Sigmoid colon (tissue), 7 donors: Measurements from ENCODE around the gene NPS. TPM values are rescaled to one million over a fixed set of nuclear protein-coding genes. Genes with fewer than 3 reads are reported as not detected.

Experiments
- DNase-seq: peaks from one replicate; pipeline ENCODE4 v3.0.0-alpha.2; 2019
- H3K27ac ChIP-seq, 4 donors: fragments of 200-600 bp; sonication (generic); one replicate each; pipeline ENCODE4 v1.5.1; 2016 to 2019; ENCODE audit warnings: mild to moderate bottlenecking in 1 of 4
- H3K27me3 ChIP-seq, 3 donors: fragments of 200-600 bp; sonication (generic); one replicate each; pipeline ENCODE4 v1.5.1; 2019; ENCODE audit warnings: mild to moderate bottlenecking in 1 of 3
- H3K36me3 ChIP-seq, 4 donors: fragments of 200-600 bp; sonication (generic); one replicate each; pipeline ENCODE4 v1.5.1; 2016 to 2019
- H3K4me1 ChIP-seq, 4 donors: fragments of 200-600 bp; sonication (generic); one replicate each; pipeline ENCODE4 v1.5.1; 2017 to 2019
- H3K4me3 ChIP-seq, 4 donors: fragments of 200-600 bp; sonication (generic); one replicate each; pipeline ENCODE4 v1.5.1; 2017 to 2019; ENCODE audit warnings: mild to moderate bottlenecking in 2 of 4, moderate library complexity in 1 of 4
- H3K9me3 ChIP-seq, 4 donors: fragments of 200-600 bp in 3 of 4; sonication (generic) in 3 of 4; one replicate each; pipeline versions ENCODE4 v1.5.1 to v1.6.1; 2013 to 2019
- EP300 ChIP-seq, 4 donors: sonication (generic); formaldehyde crosslinking; IDR thresholded peaks; one replicate each; pipeline ENCODE4 v1.6.1; 2017; ENCODE audit warnings: antibody characterized with exemption in 4 of 4
- POLR2A ChIP-seq, 2 donors: fragments of 450-650 bp; IDR thresholded peaks; one replicate each; pipeline ENCODE4 v1.6.1; 2016; ENCODE audit warnings: antibody characterized with exemption in 2 of 2, mild to moderate bottlenecking in 2 of 2, moderate library complexity in 2 of 2
- POLR2AphosphoS5 ChIP-seq, 4 donors: sonication (generic); formaldehyde crosslinking; IDR thresholded peaks; one replicate each; pipeline ENCODE4 v1.6.1; 2017; ENCODE audit warnings: antibody characterized with exemption in 4 of 4
- whole genome bisulfite sequencing, 2 donors: extraction: QIAGEN DNeasy Blood & Tissue Kit; methylation state at CpG; one replicate each; pipeline ENCODE4 v1.1.7; 2013; 5-methylcytosine and 5-hydroxymethylcytosine counted together
- intact Hi-C: fragments of 100-400 bp; cut with DNase I; formaldehyde crosslinking; loops from one replicate; pipeline ENCODE4 v1.15.1; 2023
- polyA plus RNA-seq, 3 donors: library from polyadenylated mRNA; stranded (reverse); fragments of 200-250 nt; gene quantifications; one replicate each; pipeline ENCODE4 v1.2.3, GENCODE V29; 2013
- total RNA-seq, 4 donors: library from RNA; depleted of rRNA; stranded (reverse); fragments of >200 nt; gene quantifications; one replicate each; pipeline ENCODE4 v1.1.0, GENCODE V29; 2016
- TF ChIP-seq, protein P1 (sequence below), 4 experiments: fragments of 450-650 bp in 3 of 4; fragments of 200-600 bp in 1 of 4; IDR thresholded peaks; one replicate each; pipeline ENCODE4 v1.5.1; 2016 to 2019; ENCODE audit warnings: antibody characterized with exemption in 4 of 4, mild to moderate bottlenecking in 3 of 4, moderate library complexity in 2 of 4
- donor health status: healthy with polysubstance abuse.
- donor health status: Bipolar disorder and iron deficiency.
- donor health status: healthy.

Gene NPS
- total and polyA plus RNA-seq, 7 donors, result not detected

DNA sequence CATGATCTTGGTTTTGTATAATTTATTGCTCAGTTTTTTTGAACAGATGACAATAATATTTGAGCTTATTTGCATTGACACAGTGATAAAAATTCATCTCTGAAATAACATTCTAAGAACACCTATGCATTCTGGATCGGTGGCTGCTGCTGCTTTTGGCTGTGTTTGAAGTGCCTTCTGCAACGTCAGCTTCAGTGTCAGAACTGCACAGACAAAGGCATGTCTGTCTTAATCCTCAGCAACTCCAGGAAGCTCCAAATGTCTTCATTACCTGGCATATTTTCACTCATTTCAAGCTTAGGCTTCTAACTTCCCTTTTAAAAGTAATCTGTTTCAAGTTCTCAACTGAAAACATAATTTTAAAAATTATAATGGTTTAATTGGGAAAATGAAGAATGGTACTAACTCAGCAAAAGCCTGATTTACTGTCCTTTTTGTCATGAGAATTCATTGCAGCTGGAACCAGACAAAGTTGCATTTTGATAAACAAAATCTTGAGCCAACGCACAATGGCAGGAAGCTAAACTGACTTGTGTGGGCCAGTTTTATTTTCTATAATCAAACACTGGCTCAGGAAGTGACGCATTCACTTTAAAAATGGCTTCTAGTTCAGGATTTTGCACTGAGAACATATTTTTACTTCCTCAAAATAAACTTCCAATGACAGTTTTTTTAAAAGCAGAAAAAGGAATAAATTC is 38.7 kb downstream of the NPS start:
- intact Hi-C loops, result no loop called here
- H3K27ac ChIP-seq, result no peak overlapping the region
- H3K27me3 ChIP-seq, result no peaks in the 10 kb centered on the region
- TF ChIP-seq POLR2A (IDR thresholded peaks at IDR 0.05) (no peak), POLR2AphosphoS5 (IDR thresholded peaks at IDR 0.05) (no peak), EP300 (IDR thresholded peaks at IDR 0.05) (no peak)
- TF ChIP-seq, protein P1, sequence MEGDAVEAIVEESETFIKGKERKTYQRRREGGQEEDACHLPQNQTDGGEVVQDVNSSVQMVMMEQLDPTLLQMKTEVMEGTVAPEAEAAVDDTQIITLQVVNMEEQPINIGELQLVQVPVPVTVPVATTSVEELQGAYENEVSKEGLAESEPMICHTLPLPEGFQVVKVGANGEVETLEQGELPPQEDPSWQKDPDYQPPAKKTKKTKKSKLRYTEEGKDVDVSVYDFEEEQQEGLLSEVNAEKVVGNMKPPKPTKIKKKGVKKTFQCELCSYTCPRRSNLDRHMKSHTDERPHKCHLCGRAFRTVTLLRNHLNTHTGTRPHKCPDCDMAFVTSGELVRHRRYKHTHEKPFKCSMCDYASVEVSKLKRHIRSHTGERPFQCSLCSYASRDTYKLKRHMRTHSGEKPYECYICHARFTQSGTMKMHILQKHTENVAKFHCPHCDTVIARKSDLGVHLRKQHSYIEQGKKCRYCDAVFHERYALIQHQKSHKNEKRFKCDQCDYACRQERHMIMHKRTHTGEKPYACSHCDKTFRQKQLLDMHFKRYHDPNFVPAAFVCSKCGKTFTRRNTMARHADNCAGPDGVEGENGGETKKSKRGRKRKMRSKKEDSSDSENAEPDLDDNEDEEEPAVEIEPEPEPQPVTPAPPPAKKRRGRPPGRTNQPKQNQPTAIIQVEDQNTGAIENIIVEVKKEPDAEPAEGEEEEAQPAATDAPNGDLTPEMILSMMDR (IDR thresholded peaks at IDR 0.05), result no peak
- H3K9me3 ChIP-seq, result peaks cover 0 to 4% (median 1%) of the 10 kb centered on the region in 4 donors
- H3K4me1 ChIP-seq, result no peaks in the 10 kb centered on the region
- H3K4me3 ChIP-seq, result no peak overlapping the region
- H3K36me3 ChIP-seq, result no peaks in the 10 kb centered on the region
- DNase-seq, result no peak
- 38 to 56% methylated on average over 4 of the region's 4 CpGs for whole genome bisulfite sequencing, 2 donors

DNA sequence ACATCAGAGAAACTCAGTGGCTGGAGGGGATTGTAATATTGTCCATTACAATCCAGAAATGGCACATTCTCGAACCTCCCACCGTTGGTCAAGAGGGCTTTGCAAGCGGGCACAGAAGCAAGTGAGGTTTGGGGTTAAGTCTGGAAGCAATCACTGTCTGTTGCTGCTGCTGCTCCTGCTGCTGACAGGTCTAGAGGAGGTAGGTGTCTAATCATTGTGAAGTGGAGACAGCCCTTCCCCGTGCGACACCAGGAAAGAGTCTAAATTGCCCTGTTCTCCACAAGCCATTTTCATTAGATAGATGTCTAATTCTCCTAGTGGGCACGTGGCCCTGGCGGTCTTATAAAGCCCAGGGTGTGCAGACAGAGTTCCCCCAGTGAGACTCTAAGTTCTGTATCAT is 43.5 kb downstream of the NPS start:
- DNase-seq, result no peak
- WGBS, 2 donors, result 70 to 79% methylated on average over 7 of the region's 7 CpGs
- H3K4me1 ChIP-seq, result no peaks in the 10 kb centered on the region
- no peaks in the 10 kb centered on the region for H3K36me3 ChIP-seq
- H3K27ac ChIP-seq, result no peak overlapping the region
- no peak overlapping the region for H3K4me3 ChIP-seq
- intact Hi-C loops, result no loop called here
- H3K27me3 ChIP-seq, result no peaks in the 10 kb centered on the region
- TF ChIP-seq EP300 (IDR thresholded peaks at IDR 0.05) (no peak), POLR2A (IDR thresholded peaks at IDR 0.05) (no peak), POLR2AphosphoS5 (IDR thresholded peaks at IDR 0.05) (no peak)
- TF ChIP-seq, protein P1 (IDR thresholded peaks at IDR 0.05), result no peak
- no peaks in the 10 kb centered on the region for H3K9me3 ChIP-seq

DNA sequence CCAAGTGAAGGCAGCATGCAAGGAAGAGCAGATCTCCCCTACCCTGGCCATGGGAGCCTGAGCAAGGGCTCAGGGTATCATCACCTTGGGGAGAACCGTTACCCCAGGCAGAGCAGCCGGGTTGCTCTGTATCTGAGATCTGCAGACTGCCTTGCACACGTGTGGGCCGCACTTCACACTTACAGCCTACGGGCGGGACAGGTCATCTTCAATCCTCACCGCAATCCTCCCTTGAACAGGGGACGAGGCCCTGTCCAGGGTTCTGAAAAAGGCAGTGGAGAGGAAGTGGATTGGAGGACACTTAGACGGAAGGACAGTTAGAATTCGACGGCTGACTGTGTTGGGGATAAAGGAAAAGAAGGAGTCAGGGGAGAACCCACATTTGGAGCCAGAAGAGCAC is 51.4 kb downstream of the NPS start:
- Histone ChIP-seq H3K9me3 (no peaks in the 10 kb centered on the region), H3K27ac (no peak overlapping the region), H3K36me3 (no peaks in the 10 kb centered on the region), H3K4me3 (no peak overlapping the region), H3K27me3 (no peaks in the 10 kb centered on the region), H3K4me1 (no peaks in the 10 kb centered on the region)
- DNase-seq, result no peak
- no peak for TF ChIP-seq POLR2AphosphoS5 (IDR thresholded peaks at IDR 0.05)
- TF ChIP-seq, protein P1 (IDR thresholded peaks at IDR 0.05), result no peak
- no peak for TF ChIP-seq EP300 (IDR thresholded peaks at IDR 0.05)
- no peak for TF ChIP-seq POLR2A (IDR thresholded peaks at IDR 0.05)
- intact Hi-C loops, result no loop called here
- WGBS, 2 donors, result 38 to 55% methylated on average over 11 of the region's 11 CpGs

Other genes with a start within 250 kb of the NPS start
- under 1 TPM in 1 of 4 donors, not detected in 3; 0.36 TPM for gene FOXI2, start 187.9 kb downstream of the NPS start, total RNA-seq
- under 1 TPM in 1 of 3 donors, not detected in 2; 0.15 TPM for gene FOXI2, start 187.9 kb downstream of the NPS start, polyA plus RNA-seq